K562 (cell line): ENCODE measurements around the gene FIZ1. TPM values are rescaled to one million over a fixed set of nuclear protein-coding genes. Genes with fewer than 3 reads are reported as not detected.

Source experiments
- ARID1B ChIP-seq: fragments of 450-650 bp; IDR thresholded peaks from 2 replicates; pipeline ENCODE4 v1.6.1; 2016; ENCODE audit warnings: antibody characterized with exemption, mild to moderate bottlenecking, inconsistent platforms
- BCLAF1 ChIP-seq, 2 experiments: fragments of 450-650 bp in 1 of 2; IDR thresholded peaks; 2 replicates each; pipeline ENCODE4 v1.6.1; 2011 to 2017; ENCODE audit warnings: low read depth in 2 of 2, antibody characterized with exemption in 1 of 2, borderline replicate concordance in 1 of 2, low read length in 1 of 2, mild to moderate bottlenecking in 1 of 2, mixed read lengths in 1 of 2; ENCODE audit not compliant: control insufficient read depth in 1 of 2
- CBX3 ChIP-seq, 2 experiments: IDR thresholded peaks; 1 replicate in 1 of 2; 2 replicates in 1 of 2; pipeline ENCODE4 v1.6.1; 2012; ENCODE audit warnings: inconsistent platforms in 2 of 2, low read length in 2 of 2, borderline replicate concordance in 1 of 2, control low read depth in 1 of 2
- DPF2 ChIP-seq: fragments of 450-650 bp; IDR thresholded peaks from 2 replicates; pipeline ENCODE4 v1.6.1; 2016
- E2F5 ChIP-seq: sonication (generic); formaldehyde crosslinking; IDR thresholded peaks from 2 replicates; pipeline ENCODE4 v1.8.0; 2022; ENCODE audit warnings: mild to moderate bottlenecking, missing genetic modification reagents
- EHMT2 ChIP-seq: fragments of 450-650 bp; IDR thresholded peaks from 2 replicates; pipeline ENCODE4 v1.6.1; 2018; ENCODE audit warnings: antibody characterized with exemption
- ELF2 ChIP-seq: fragments of 250-450 bp; sonication (Bioruptor Pico); IDR thresholded peaks from 2 replicates; pipeline ENCODE4 v1.5.0; 2021; ENCODE audit warnings: mild to moderate bottlenecking
- JUNB ChIP-seq: fragments of 450-650 bp; formaldehyde crosslinking; conservative IDR thresholded peaks from 2 replicates; pipeline ENCODE4 v1.4.0; 2020; ENCODE audit warnings: mild to moderate bottlenecking
- MBD2 ChIP-seq: sonication (generic); IDR thresholded peaks from 2 replicates; pipeline ENCODE4 v1.6.1; 2016; ENCODE audit warnings: low read depth, borderline replicate concordance
- POLR2AphosphoS5 ChIP-seq: IDR thresholded peaks from 2 replicates; pipeline ENCODE4 v1.6.1; 2011; ENCODE audit warnings: mild to moderate bottlenecking, low read depth, low read length, moderate library complexity; ENCODE audit not compliant: control insufficient read depth, insufficient read depth
- SNAPC5 ChIP-seq: fragments of 250-450 bp; sonication (Bioruptor Pico); IDR thresholded peaks from 2 replicates; pipeline ENCODE4 v1.8.0; 2021; ENCODE audit warnings: moderate library complexity, mild to moderate bottlenecking, inconsistent platforms
- TBP ChIP-seq: optimal IDR thresholded peaks from 2 replicates; pipeline ENCODE3; 2011; ENCODE audit warnings: low read depth, low read length, improper control_type of control experiment
- ZBTB33 ChIP-seq: sonication (generic); formaldehyde crosslinking; IDR thresholded peaks from 2 replicates; pipeline ENCODE4 v1.8.1; 2023; ENCODE audit warnings: mild to moderate bottlenecking, missing genetic modification reagents
- ZKSCAN1 ChIP-seq: fragments of 150-350 bp; IDR thresholded peaks from 2 replicates; pipeline ENCODE4 v1.6.1; 2016; ENCODE audit warnings: low read depth, low read length
- ZNF24 ChIP-seq: fragments of 450-650 bp; IDR thresholded peaks from 2 replicates; pipeline ENCODE4 v1.6.1; 2016
- ZNF583 ChIP-seq: fragments of 250-450 bp; sonication (Bioruptor Pico); IDR thresholded peaks from 2 replicates; pipeline ENCODE4 v1.4.0; 2020
- ZNF589 ChIP-seq: fragments of 200-800 bp; sonication (Bioruptor generic); IDR thresholded peaks from 2 replicates; pipeline ENCODE4 v1.6.1; 2016; ENCODE audit warnings: low read depth, missing genetic modification characterization, missing compliant biosample characterization
- ZNF639 ChIP-seq, 2 experiments: fragments of 200-800 bp in 1 of 2; sonication (Bioruptor generic) in 1 of 2; sonication (generic) in 1 of 2; formaldehyde crosslinking in 1 of 2; IDR thresholded peaks in 1 of 2; conservative IDR thresholded peaks in 1 of 2; 2 replicates each; pipeline versions ENCODE4 v1.5.0 to v1.6.1; 2016 to 2020; ENCODE audit warnings: missing compliant biosample characterization in 1 of 2, missing genetic modification characterization in 1 of 2, missing genetic modification reagents in 1 of 2
- ZNF76 ChIP-seq: fragments of 250-450 bp; sonication (Bioruptor Pico); IDR thresholded peaks from 2 replicates; pipeline ENCODE4 v1.4.0; 2020; ENCODE audit warnings: mild to moderate bottlenecking, moderate library complexity, borderline replicate concordance
- polyA plus RNA-seq, 8 experiments: library from polyadenylated mRNA; depleted of rRNA in 4 of 8; stranded (reverse) in 5 of 8; unstranded in 3 of 8; fragments of >200 nt; fragmentation: Nextera tagmentation in 2 of 8; fragmentation: Illumina TruSeq in 1 of 8; extraction: Ambion mirVana in 2 of 8; extraction: Trizol in 1 of 8; gene quantifications; 2 replicates each; pipeline versions ENCODE4 v1.2.1 to v1.2.3, GENCODE V29; 2011 to 2014; ENCODE audit warnings: inconsistent platforms in 1 of 8, missing spikeins in 1 of 8
- total RNA-seq, 7 experiments: library from RNA; depleted of rRNA in 6 of 7; stranded (reverse); fragments of >200 nt in 6 of 7; fragmentation: Illumina TruSeq in 2 of 7; extraction: Trizol in 2 of 7; gene quantifications; 2 replicates each; pipeline versions ENCODE4 v1.2.1 to v1.2.3, GENCODE V29; 2011 to 2021; ENCODE audit warnings: low replicate concordance in 1 of 7

Gene FIZ1
- total and polyA plus RNA-seq, 9 of the 15 experiments (the other 6 are each of a cell fraction or from before 2014, with no cell fraction given) = 0.79 to 17.5 (median 5.5) TPM

- TF ChIP-seq EHMT2 (peak; percentile 7; the same call in 1 of the 2 replicates), ZBTB33 (no peak), BCLAF1 (IDR thresholded peaks at IDR 0.05; ENCODE audit: borderline replicate concordance in 1 of 2, control insufficient read depth in 1 of 2, low read depth in 2 of 2, low read length in 1 of 2) (peak in 1 of 2 experiments; percentile 92; a peak in 2 of 4 replicates), JUNB (CRISPR knock-in tag) (no peak), ZNF24 (peak; percentile 76), DPF2 (no peak), ELF2 (CRISPR knock-in tag) (peak; percentile 35; the same call in 1 of the 2 replicates), CBX3 (IDR thresholded peaks at IDR 0.05; ENCODE audit: borderline replicate concordance in 1 of 2, low read length in 2 of 2) (no peak), ZNF589 (CRISPR knock-in tag) (peak; percentile 66; the same call in 1 of the 2 replicates), ZNF76 (no peak), ZKSCAN1 (peak; percentile 83; the same call in 1 of the 2 replicates), ZNF639 (CRISPR knock-in tag; conservative IDR thresholded peaks at IDR 0.05 in 1 of 2, IDR thresholded peaks at IDR 0.05 in 1 of 2) (0 out of 4 replicates have a peak, but pooled peaks of 1 of the 2 experiments have one; percentile 41), TBP (peak; percentile 26), ZNF583 (CRISPR knock-in tag) (no peak), E2F5 (CRISPR knock-in tag) (no peak), ARID1B (no peak), MBD2 (peak; percentile 36; the same call in 1 of the 2 replicates), POLR2AphosphoS5 (peak; percentile 42; the same call in 1 of the 2 replicates), SNAPC5 (CRISPR knock-in tag) (no peak)
Observed at GRCh38 chr19:55580628-55581144, 18.6 kb downstream of the FIZ1 start, which contains the start of gene ZNF579 (continued).
